ENCODE measurements around the gene S100A9. TPM values are rescaled to one million over a fixed set of nuclear protein-coding genes. Genes with fewer than 3 reads are reported as not detected.

S100A9 gene
- total and polyA plus RNA-seq, 2 experiments from 2014 or later, result not detected

DNA sequence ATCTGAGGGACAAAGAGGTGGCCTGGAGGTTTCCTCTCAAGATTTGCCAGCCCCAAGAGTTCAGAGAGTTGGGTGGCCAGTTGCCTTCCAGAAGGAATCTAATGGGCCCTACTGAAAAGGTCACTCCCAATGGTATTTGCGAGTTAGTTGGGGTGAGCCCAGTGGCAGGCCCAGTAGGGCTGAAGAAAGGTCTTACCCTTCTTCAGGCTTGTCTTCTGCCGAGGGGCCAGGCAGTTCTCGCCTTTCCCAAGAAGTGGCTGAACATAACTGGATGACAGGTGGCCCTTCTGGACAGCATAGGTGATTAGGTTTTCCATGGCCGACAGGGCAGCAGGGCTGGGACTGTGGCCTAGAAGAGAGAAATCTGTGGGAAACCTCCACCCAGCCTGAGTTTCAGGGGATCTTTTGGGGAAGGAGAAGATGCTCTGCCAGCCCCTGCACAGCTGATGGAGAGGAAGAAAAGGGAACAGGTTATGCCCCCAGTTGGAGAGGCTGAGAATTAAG is 16.2 kb upstream of the S100A9 start:
- Histone ChIP-seq H3K4me1 (ENCODE audit: insufficient read depth) (no peaks in the 10 kb centered on the region), H3K79me2 (replicated peaks; ENCODE audit: insufficient read depth) (no peaks in the 10 kb centered on the region), H2AFZ (no peak overlapping the region), H4K20me1 (replicated peaks; ENCODE audit: insufficient read depth) (no peaks in the 10 kb centered on the region), H3K9me2 (ENCODE audit: insufficient read depth) (peaks cover 22% of the 10 kb centered on the region), H3K27me3 (ENCODE audit: insufficient read depth) (no peaks in the 10 kb centered on the region), H3K4me2 (no peak overlapping the region), H3K36me3 (ENCODE audit: insufficient read depth) (no peaks in the 10 kb centered on the region), H3F3A (replicated peaks; ENCODE audit: low read depth) (no peaks in the 10 kb centered on the region), H3K27ac (ENCODE audit: low read depth) (no peak overlapping the region), H3K4me3 (no peak overlapping the region)
- no peak for TF ChIP-seq ZNF331 (CRISPR knock-in tag; IDR thresholded peaks at IDR 0.05; ENCODE audit: low read depth)
- no peak for TF ChIP-seq REST (IDR thresholded peaks at IDR 0.05; ENCODE audit: unreplicated experiment)
- TF ChIP-seq ZNF114 (CRISPR knock-in tag; IDR thresholded peaks at IDR 0.05), result no peak
- no peak for TF ChIP-seq JUNB (IDR thresholded peaks at IDR 0.05; ENCODE audit: unreplicated experiment)
- no peak for TF ChIP-seq ZNF462 (CRISPR knock-in tag; IDR thresholded peaks at IDR 0.05)
- no peak for TF ChIP-seq POLR2AphosphoS5 (IDR thresholded peaks at IDR 0.05; ENCODE audit: low read depth)
- TF ChIP-seq NANOG (IDR thresholded peaks at IDR 0.05; ENCODE audit: borderline replicate concordance), result no peak
- TF ChIP-seq, protein P1, sequence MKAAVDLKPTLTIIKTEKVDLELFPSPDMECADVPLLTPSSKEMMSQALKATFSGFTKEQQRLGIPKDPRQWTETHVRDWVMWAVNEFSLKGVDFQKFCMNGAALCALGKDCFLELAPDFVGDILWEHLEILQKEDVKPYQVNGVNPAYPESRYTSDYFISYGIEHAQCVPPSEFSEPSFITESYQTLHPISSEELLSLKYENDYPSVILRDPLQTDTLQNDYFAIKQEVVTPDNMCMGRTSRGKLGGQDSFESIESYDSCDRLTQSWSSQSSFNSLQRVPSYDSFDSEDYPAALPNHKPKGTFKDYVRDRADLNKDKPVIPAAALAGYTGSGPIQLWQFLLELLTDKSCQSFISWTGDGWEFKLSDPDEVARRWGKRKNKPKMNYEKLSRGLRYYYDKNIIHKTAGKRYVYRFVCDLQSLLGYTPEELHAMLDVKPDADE (IDR thresholded peaks at IDR 0.05), result no peak
- TF ChIP-seq CREB1 (CRISPR knock-in tag; IDR thresholded peaks at IDR 0.05; ENCODE audit: low read depth), result no peak
- ATAC-seq (no peak), DNase-seq (ENCODE audit: low spot score) (no peak)
- H3K4me1 Mint-ChIP-seq, result peaks cover 12% of the 10 kb centered on the region; the same call in 2 of the 3 replicates
- H3K36me3 Mint-ChIP-seq (ENCODE audit: low read depth), result no peaks in the 10 kb centered on the region
- no peak overlapping the region for H3K4me3 Mint-ChIP-seq
- peaks cover 9% of the 10 kb centered on the region for H3K27me3 Mint-ChIP-seq (ENCODE audit: insufficient read depth, low read depth, poor library complexity)
- H3K9me3 Mint-ChIP-seq, result no peaks in the 10 kb centered on the region
- H3K27ac Mint-ChIP-seq, result no peak overlapping the region
